EH (cell line): ENCODE data around the gene PNLIP.

Experiments used
- DNase-seq: peaks from one replicate; pipeline ENCODE4 v3.0.0-alpha.2; 2015; ENCODE audit warnings: low read depth

The PNLIP gene

GRCh38 chr10:116615199-116615776 lies 69.6 kb downstream of the PNLIP start:
- no peak for DNase-seq
